ENCODE data around the gene EIPR1.

DNA sequence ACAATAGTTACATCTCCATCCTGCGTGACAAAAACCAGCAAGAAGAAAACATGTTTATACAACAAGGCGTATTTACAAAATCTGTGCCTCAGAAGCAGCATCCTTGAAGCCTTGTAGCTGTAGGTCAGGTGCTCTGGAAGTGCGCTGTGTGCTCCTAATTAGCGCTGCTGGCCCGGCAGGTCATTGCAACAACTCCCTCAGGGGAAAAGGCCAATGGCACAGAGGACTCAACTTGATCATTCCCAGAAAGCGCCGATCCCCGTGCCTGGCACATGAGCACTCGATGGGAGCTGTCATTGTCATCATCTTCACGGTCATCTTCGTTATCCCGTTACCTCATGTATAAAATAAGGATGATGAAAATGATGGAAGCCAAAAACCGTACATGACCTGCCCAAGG, 58.5 kb downstream of the EIPR1 start:
- TF ChIP-seq, protein P1, sequence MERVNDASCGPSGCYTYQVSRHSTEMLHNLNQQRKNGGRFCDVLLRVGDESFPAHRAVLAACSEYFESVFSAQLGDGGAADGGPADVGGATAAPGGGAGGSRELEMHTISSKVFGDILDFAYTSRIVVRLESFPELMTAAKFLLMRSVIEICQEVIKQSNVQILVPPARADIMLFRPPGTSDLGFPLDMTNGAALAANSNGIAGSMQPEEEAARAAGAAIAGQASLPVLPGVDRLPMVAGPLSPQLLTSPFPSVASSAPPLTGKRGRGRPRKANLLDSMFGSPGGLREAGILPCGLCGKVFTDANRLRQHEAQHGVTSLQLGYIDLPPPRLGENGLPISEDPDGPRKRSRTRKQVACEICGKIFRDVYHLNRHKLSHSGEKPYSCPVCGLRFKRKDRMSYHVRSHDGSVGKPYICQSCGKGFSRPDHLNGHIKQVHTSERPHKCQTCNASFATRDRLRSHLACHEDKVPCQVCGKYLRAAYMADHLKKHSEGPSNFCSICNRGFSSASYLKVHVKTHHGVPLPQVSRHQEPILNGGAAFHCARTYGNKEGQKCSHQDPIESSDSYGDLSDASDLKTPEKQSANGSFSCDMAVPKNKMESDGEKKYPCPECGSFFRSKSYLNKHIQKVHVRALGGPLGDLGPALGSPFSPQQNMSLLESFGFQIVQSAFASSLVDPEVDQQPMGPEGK (CRISPR knock-in tag; IDR thresholded peaks at IDR 0.05; ENCODE audit: borderline replicate concordance): no peak
- TF ChIP-seq, protein P2, sequence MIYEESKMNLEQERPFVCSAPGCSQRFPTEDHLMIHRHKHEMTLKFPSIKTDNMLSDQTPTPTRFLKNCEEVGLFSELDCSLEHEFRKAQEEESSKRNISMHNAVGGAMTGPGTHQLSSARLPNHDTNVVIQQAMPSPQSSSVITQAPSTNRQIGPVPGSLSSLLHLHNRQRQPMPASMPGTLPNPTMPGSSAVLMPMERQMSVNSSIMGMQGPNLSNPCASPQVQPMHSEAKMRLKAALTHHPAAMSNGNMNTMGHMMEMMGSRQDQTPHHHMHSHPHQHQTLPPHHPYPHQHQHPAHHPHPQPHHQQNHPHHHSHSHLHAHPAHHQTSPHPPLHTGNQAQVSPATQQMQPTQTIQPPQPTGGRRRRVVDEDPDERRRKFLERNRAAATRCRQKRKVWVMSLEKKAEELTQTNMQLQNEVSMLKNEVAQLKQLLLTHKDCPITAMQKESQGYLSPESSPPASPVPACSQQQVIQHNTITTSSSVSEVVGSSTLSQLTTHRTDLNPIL (CRISPR knock-in tag; IDR thresholded peaks at IDR 0.05; ENCODE audit: low read depth): no peak
- no peak for TF ChIP-seq ZNF565 (CRISPR knock-in tag; conservative IDR thresholded peaks at IDR 0.05; ENCODE audit: low read depth)
